ENCODE results near the gene SHISAL2A.

The SHISAL2A gene

DNA sequence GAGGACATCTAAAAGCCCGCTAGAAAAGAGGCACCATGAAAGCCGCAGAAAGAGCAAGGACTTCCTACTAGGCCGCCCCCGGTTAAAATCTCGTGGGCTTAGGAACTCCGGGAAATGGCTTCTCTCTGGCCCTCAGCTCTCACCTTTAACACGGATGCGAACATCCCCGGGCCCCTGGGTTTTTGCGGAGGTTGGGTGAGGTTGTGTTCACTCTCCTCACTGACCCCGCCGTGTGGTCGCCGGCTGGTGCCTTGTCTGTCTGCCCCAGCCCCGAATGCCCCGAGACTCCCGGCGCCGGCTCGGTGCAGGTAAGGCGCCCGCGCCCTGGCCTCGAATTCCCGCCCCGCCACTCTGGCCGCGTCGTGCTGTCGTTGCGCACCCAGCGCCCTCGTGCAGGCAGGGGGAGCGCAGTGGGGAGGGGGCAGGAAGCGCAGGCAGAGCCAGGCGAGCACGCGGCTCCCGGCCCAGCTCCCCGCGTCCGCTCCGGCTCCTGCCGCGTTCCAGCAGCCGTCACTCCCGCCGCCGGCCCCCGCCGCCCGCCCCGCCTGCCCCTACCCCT is at the start of gene SHISAL2A:
SHISAL2A (plus strand) TSS at position 437 of the 559 bp plus-strand sequence. CDS start 326 bp downstream, outside the sequence.
- H3K4me1 Mint-ChIP-seq (ENCODE audit: low read depth): peaks cover 62% of the 10 kb centered on the region
- no peaks in the 10 kb centered on the region for H3K27me3 Mint-ChIP-seq
- H3K4me3 Mint-ChIP-seq: peak within 1 kb of the TSS; percentile 78
- peak within 1 kb of the TSS; percentile 95 for H3K27ac Mint-ChIP-seq
- peak; percentile 82 for DNase-seq
- peaks cover 3% of the 10 kb centered on the region for H3K36me3 Mint-ChIP-seq (ENCODE audit: low read depth)
- peaks cover 3% of the 10 kb centered on the region for H3K9me3 Mint-ChIP-seq

DNA sequence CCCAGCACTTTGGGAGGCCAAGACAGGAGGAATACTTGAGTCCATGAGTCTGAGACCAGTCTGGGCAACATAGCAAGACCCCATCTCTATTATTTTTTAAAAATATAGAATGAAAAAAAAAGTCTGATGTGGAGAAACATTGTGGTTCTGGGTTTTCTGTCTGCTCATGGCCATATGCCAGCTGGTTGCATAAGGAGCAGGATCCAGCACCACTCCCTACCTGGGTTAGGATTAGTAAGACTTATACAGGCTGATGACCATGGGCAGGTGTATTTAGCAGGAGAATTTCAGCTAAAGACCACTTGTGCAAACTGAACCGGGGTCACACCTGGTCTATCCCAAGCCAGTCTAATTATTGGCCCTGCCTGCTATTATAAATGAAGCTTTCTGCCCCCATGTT is 47.5 kb upstream of the SHISAL2A start:
- H3K36me3 Mint-ChIP-seq (ENCODE audit: low read depth): no peaks in the 10 kb centered on the region
- no peaks in the 10 kb centered on the region for H3K4me1 Mint-ChIP-seq (ENCODE audit: low read depth)
- no peaks in the 10 kb centered on the region for H3K27me3 Mint-ChIP-seq
- H3K4me3 Mint-ChIP-seq: no peak overlapping the region
- no peaks in the 10 kb centered on the region for H3K9me3 Mint-ChIP-seq
- H3K27ac Mint-ChIP-seq: no peak overlapping the region
- no peak for DNase-seq

DNA sequence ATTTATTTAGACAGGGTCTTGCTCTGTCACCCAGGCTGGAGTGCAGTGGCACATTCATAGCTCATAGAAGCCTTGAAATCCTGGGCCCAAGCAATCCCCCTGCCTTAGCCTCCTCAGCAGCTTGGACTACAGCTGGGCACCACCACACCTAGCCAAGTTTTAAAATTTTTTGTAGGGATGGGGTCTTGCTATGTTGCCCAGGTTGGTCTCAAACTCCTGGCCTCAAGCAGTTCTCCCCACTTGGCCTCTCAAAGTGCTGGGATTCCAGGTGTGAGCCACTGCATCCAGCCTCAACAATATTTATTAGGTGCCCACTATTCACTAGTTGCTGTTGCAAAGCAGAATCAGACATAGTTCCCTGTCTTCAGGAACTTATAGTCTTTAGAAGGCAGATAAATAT is 44.9 kb upstream of the SHISAL2A start:
- H3K4me1 Mint-ChIP-seq (ENCODE audit: low read depth): no peaks in the 10 kb centered on the region

DNA sequence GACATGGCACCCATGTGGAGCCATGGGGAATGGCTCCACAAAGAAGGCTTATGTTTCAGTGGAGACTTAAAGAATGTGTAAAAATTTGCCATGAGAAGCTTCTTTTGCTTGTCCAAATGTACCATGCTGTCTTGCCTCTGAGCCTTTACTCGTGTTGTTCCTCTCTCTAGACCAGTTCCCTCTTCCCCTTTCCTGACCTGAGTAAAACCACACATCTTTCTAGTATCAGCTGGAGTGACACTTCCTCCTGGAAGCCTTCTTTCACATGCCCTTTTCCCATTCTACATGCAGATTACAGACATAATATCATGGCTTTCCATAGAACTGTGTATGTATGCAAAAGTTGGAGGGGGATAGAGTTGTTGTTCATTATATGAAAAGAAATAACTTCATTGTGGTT is 44.4 kb upstream of the SHISAL2A start:
- H3K36me3 Mint-ChIP-seq (ENCODE audit: low read depth): no peaks in the 10 kb centered on the region
- H3K9me3 Mint-ChIP-seq: no peaks in the 10 kb centered on the region
- H3K27ac Mint-ChIP-seq: no peak overlapping the region

More for the DNA sequence above, 44.9 kb upstream of the SHISAL2A start:
- Mint-ChIP-seq H3K4me3 (no peak overlapping the region), H3K36me3 (ENCODE audit: low read depth) (no peaks in the 10 kb centered on the region), H3K27me3 (no peaks in the 10 kb centered on the region), H3K27ac (no peak overlapping the region), H3K9me3 (no peaks in the 10 kb centered on the region)
- DNase-seq: no peak

GRCh38 chr1:52590266-52590665 is 42.7 kb upstream of the SHISAL2A start:
- H3K27me3 Mint-ChIP-seq: no peaks in the 10 kb centered on the region
- no peak overlapping the region for H3K4me3 Mint-ChIP-seq
- no peak for DNase-seq
- no peaks in the 10 kb centered on the region for H3K9me3 Mint-ChIP-seq
- no peaks in the 10 kb centered on the region for H3K4me1 Mint-ChIP-seq (ENCODE audit: low read depth)
- no peaks in the 10 kb centered on the region for H3K36me3 Mint-ChIP-seq (ENCODE audit: low read depth)
- H3K27ac Mint-ChIP-seq: no peak overlapping the region

More for the DNA sequence above, 44.4 kb upstream of the SHISAL2A start:
- Mint-ChIP-seq H3K4me1 (ENCODE audit: low read depth) (no peaks in the 10 kb centered on the region), H3K27me3 (no peaks in the 10 kb centered on the region), H3K4me3 (no peak overlapping the region)
- no peak for DNase-seq

- Mint-ChIP-seq H3K4me3 (no peak overlapping the region), H3K27ac (no peak overlapping the region), H3K36me3 (ENCODE audit: low read depth) (no peaks in the 10 kb centered on the region)
Measured at GRCh38 chr1:52592637-52593323, 40.2 kb upstream of the SHISAL2A start.

DNA sequence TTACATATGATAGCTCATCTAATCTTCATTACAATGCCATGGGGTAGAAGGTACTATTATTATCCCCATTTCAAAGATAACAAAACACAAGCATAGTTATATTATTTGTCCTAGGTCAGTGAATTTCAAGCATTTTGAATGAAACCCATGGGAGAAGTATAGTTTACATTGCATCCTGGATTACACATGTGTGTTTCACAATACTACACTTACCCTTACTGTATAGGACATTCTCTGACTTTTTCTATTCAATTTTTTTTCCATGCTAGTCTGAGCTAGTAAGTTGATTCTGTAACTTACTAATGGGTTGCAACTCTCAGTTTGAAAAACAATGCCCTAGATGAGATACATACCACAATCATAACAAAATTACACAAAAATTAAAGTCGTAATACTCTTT is 39.5 kb upstream of the SHISAL2A start:
- H3K27ac Mint-ChIP-seq: no peak overlapping the region
- no peaks in the 10 kb centered on the region for H3K27me3 Mint-ChIP-seq
- no peak for DNase-seq
- no peaks in the 10 kb centered on the region for H3K4me1 Mint-ChIP-seq (ENCODE audit: low read depth)
- no peak overlapping the region for H3K4me3 Mint-ChIP-seq
- H3K9me3 Mint-ChIP-seq: no peaks in the 10 kb centered on the region
- no peaks in the 10 kb centered on the region for H3K36me3 Mint-ChIP-seq (ENCODE audit: low read depth)

More at GRCh38 chr1:52592637-52593323, 40.2 kb upstream of the SHISAL2A start:
- H3K9me3 Mint-ChIP-seq: no peaks in the 10 kb centered on the region
- H3K27me3 Mint-ChIP-seq: no peaks in the 10 kb centered on the region
- H3K4me1 Mint-ChIP-seq (ENCODE audit: low read depth): no peaks in the 10 kb centered on the region
- no peak for DNase-seq

DNA sequence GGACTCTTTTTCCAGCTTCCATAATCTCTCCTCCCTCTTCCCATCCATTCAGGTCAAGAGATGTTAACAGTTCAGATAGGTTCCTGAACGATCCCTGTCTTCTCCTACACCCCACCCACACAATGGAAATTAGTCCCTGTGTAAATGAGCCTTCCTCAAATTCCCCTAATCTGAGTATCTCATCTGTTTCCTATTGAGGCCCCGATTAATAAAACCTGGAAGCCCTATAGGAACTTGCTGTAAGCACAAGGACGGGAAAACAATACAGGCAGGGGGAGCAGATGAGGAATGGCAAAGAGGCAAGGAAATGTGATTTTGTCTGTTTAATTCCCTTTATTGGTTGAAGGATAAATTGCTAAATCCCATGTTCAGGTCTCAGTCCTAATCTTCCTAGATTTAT is 37.9 kb upstream of the SHISAL2A start:
- Mint-ChIP-seq H3K4me3 (no peak overlapping the region), H3K4me1 (ENCODE audit: low read depth) (no peaks in the 10 kb centered on the region), H3K27me3 (no peaks in the 10 kb centered on the region), H3K36me3 (ENCODE audit: low read depth) (no peaks in the 10 kb centered on the region), H3K27ac (no peak overlapping the region), H3K9me3 (peaks cover 2% of the 10 kb centered on the region)
- no peak for DNase-seq

DNA sequence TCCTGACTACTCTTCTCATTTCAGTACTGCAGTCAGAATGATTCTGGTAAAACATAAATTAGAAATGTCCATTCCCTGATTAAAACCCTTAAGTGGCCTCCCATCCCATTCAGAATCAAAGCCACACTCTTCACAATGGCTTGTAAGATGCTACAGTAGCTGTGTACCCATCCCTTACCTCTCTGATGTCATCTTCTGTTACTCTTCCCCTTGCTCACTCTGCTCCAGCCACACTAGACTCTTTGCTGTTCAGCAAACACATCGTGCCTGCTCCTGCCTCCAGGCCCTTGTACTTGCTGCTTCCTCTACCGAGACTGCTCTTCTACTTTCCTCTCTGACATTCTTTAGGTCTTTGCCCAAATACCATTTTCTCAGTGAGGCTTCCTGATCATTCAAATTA is 35.1 kb upstream of the SHISAL2A start:
- H3K27ac Mint-ChIP-seq: no peak overlapping the region
- peaks cover 2% of the 10 kb centered on the region for H3K9me3 Mint-ChIP-seq

GRCh38 chr1:52598729-52599128 is 34.2 kb upstream of the SHISAL2A start:
- Mint-ChIP-seq H3K9me3 (peaks cover 2% of the 10 kb centered on the region), H3K36me3 (ENCODE audit: low read depth) (peaks cover 9% of the 10 kb centered on the region), H3K4me3 (no peak overlapping the region), H3K27ac (no peak overlapping the region), H3K27me3 (no peaks in the 10 kb centered on the region), H3K4me1 (ENCODE audit: low read depth) (peaks cover 24% of the 10 kb centered on the region)
- DNase-seq: no peak

More for the DNA sequence above, 35.1 kb upstream of the SHISAL2A start:
- Mint-ChIP-seq H3K4me3 (no peak overlapping the region), H3K27me3 (no peaks in the 10 kb centered on the region), H3K36me3 (ENCODE audit: low read depth) (peaks cover 2% of the 10 kb centered on the region), H3K4me1 (ENCODE audit: low read depth) (peaks cover 16% of the 10 kb centered on the region)
- no peak for DNase-seq

GRCh38 chr1:52599236-52599635 is 33.7 kb upstream of the SHISAL2A start:
- no peak for DNase-seq
- peaks cover 13% of the 10 kb centered on the region for H3K36me3 Mint-ChIP-seq (ENCODE audit: low read depth)
- peaks cover 2% of the 10 kb centered on the region for H3K9me3 Mint-ChIP-seq
- no peak overlapping the region for H3K27ac Mint-ChIP-seq
- H3K27me3 Mint-ChIP-seq: no peaks in the 10 kb centered on the region
- H3K4me1 Mint-ChIP-seq (ENCODE audit: low read depth): peaks cover 29% of the 10 kb centered on the region
- H3K4me3 Mint-ChIP-seq: no peak overlapping the region

DNA sequence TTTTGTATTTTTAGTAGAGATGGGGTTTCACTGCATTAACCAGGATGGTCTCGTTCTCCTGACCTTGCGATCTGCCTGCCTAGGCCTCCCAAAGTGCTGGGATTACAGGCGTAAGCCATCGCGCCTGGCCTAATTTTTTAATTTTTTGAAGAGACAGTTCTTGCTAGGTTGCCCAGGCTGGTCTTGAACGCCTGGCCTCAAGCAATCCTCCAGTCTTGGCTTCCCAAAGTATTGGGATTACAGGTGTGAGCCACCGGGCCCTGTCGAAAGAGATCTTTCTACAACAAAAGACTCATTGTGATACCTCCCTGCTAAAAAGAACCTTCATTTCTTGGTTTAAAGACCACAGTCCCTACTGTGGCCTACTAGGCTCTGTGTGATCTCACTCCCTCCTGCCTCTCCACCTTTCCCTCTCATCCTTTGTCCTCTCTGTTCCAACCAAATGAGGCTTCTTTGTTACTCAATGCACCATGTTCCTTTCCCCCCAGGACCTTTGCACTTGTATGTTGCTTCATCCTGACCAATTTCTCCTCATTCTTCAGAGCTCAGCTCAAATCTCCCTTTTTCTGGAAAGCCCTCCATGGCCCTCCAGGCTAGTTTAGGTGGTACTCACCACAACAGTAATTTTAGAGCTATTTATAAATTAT is 32.3 kb upstream of the SHISAL2A start:
- Mint-ChIP-seq H3K4me3 (no peak overlapping the region), H3K27ac (peak overlapping the region; percentile 8), H3K4me1 (ENCODE audit: low read depth) (peaks cover 40% of the 10 kb centered on the region), H3K36me3 (ENCODE audit: low read depth) (peaks cover 27% of the 10 kb centered on the region), H3K27me3 (no peaks in the 10 kb centered on the region), H3K9me3 (peaks cover 2% of the 10 kb centered on the region)
- DNase-seq: no peak

- Mint-ChIP-seq H3K27me3 (no peaks in the 10 kb centered on the region), H3K27ac (peak overlapping the region; percentile 93), H3K4me1 (ENCODE audit: low read depth) (peaks cover 46% of the 10 kb centered on the region), H3K9me3 (peaks cover 2% of the 10 kb centered on the region), H3K4me3 (peak overlapping the region; percentile 80), H3K36me3 (ENCODE audit: low read depth) (peaks cover 35% of the 10 kb centered on the region)
- peak; percentile 41 for DNase-seq
Measured at GRCh38 chr1:52601519-52601918, 31.4 kb upstream of the SHISAL2A start.

DNA sequence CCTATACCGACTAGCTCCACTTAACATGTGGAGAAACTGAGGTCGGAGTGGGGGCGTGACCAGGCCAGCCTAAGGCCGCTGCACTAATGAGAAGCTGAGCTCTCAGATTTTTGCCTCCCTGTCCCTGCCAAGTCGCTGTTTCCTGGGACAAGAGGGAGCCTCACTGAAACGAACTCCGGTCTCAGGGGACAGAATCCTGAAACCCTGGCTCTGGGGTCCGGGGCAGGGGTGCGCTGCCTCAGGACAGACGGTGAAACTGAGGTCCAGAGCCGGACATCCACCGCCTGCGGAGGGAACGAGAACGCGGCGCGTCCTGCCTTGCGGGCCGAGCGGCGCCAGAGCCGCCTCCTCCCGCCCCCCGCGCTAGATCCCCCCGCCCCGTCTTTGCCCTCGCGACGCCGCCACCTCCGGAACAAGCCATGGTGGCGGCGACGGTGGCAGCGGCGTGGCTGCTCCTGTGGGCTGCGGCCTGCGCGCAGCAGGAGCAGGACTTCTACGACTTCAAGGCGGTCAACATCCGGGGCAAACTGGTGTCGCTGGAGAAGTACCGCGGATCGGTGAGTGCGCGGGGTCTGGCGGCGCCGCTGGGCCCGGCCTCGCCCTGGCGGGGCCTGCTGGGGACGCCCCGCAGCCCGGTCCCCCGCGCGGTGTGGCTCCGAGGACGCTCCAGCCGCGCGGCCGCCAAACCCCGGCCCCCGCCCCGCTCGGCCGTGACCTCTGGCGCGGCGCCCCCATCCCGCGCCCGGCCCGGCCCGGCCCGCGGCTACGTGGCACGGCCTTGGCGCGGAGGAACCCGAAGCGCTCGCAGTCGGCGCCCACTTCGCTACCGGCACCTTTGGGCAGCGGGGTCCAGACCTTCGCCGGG is 30.7 kb upstream of the SHISAL2A start, which contains the start of gene GPX7:
GPX7 (plus strand) TSS at position 381 of the 865 bp plus-strand sequence; CDS start at position 420, 39 bp downstream.
- Mint-ChIP-seq H3K4me1 (ENCODE audit: low read depth) (peaks cover 46% of the 10 kb centered on the region), H3K27me3 (no peaks in the 10 kb centered on the region), H3K9me3 (peaks cover 2% of the 10 kb centered on the region), H3K4me3 (peak within 1 kb of the TSS; percentile 88), H3K27ac (peak within 1 kb of the TSS; percentile 96), H3K36me3 (ENCODE audit: low read depth) (peaks cover 43% of the 10 kb centered on the region)
- peak; percentile 77 for DNase-seq

Measured in activated T-cell treated with anti-CD3 and anti-CD28 coated beads, Interleukin-2, amount 50 U/mL, for 24 hours (primary cell).